ENCODE results near the gene PARD3B. TPM values are rescaled to one million over a fixed set of nuclear protein-coding genes. Genes with fewer than 3 reads are reported as not detected.

Gene PARD3B
- total and polyA plus RNA-seq, 2 experiments from 2014 or later = 3.5 to 4.4 TPM

DNA sequence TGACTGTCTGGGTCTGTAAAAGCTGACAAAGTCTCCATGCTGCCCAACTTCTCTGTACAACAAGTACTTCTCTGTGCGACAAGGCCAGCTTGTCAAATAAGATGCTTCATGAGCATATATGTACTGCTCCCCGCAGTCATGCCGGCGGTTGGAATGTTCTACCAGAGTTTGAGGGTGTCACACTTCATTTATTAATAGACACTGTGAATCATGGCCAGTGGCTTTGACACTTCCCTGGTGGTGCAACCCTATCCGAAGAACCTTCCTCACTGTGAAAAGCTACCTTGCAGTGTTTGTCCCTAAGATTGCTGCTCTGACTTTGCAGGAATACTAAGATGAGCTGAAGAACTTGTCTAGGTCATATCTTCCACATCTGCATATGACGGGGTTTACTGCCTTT lies 1016.2 kb downstream of the PARD3B start (continued):
- TF ChIP-seq, protein P1, sequence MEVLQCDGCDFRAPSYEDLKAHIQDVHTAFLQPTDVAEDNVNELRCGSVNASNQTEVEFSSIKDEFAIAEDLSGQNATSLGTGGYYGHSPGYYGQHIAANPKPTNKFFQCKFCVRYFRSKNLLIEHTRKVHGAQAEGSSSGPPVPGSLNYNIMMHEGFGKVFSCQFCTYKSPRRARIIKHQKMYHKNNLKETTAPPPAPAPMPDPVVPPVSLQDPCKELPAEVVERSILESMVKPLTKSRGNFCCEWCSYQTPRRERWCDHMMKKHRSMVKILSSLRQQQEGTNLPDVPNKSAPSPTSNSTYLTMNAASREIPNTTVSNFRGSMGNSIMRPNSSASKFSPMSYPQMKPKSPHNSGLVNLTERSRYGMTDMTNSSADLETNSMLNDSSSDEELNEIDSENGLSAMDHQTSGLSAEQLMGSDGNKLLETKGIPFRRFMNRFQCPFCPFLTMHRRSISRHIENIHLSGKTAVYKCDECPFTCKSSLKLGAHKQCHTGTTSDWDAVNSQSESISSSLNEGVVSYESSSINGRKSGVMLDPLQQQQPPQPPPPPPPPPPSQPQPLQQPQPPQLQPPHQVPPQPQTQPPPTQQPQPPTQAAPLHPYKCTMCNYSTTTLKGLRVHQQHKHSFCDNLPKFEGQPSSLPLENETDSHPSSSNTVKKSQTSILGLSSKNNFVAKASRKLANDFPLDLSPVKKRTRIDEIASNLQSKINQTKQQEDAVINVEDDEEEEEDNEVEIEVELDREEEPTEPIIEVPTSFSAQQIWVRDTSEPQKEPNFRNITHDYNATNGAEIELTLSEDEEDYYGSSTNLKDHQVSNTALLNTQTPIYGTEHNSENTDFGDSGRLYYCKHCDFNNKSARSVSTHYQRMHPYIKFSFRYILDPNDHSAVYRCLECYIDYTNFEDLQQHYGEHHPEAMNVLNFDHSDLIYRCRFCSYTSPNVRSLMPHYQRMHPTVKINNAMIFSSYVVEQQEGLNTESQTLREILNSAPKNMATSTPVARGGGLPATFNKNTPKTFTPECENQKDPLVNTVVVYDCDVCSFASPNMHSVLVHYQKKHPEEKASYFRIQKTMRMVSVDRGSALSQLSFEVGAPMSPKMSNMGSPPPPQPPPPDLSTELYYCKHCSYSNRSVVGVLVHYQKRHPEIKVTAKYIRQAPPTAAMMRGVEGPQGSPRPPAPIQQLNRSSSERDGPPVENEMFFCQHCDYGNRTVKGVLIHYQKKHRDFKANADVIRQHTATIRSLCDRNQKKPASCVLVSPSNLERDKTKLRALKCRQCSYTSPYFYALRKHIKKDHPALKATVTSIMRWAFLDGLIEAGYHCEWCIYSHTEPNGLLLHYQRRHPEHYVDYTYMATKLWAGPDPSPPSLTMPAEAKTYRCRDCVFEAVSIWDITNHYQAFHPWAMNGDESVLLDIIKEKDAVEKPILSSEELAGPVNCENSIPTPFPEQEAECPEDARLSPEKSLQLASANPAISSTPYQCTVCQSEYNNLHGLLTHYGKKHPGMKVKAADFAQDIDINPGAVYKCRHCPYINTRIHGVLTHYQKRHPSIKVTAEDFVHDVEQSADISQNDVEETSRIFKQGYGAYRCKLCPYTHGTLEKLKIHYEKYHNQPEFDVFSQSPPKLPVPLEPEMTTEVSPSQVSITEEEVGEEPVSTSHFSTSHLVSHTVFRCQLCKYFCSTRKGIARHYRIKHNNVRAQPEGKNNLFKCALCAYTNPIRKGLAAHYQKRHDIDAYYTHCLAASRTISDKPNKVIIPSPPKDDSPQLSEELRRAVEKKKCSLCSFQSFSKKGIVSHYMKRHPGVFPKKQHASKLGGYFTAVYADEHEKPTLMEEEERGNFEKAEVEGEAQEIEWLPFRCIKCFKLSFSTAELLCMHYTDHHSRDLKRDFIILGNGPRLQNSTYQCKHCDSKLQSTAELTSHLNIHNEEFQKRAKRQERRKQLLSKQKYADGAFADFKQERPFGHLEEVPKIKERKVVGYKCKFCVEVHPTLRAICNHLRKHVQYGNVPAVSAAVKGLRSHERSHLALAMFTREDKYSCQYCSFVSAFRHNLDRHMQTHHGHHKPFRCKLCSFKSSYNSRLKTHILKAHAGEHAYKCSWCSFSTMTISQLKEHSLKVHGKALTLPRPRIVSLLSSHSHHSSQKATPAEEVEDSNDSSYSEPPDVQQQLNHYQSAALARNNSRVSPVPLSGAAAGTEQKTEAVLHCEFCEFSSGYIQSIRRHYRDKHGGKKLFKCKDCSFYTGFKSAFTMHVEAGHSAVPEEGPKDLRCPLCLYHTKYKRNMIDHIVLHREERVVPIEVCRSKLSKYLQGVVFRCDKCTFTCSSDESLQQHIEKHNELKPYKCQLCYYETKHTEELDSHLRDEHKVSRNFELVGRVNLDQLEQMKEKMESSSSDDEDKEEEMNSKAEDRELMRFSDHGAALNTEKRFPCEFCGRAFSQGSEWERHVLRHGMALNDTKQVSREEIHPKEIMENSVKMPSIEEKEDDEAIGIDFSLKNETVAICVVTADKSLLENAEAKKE (CRISPR knock-in tag; IDR thresholded peaks at IDR 0.05) = no peak
- TF ChIP-seq, protein P2, sequence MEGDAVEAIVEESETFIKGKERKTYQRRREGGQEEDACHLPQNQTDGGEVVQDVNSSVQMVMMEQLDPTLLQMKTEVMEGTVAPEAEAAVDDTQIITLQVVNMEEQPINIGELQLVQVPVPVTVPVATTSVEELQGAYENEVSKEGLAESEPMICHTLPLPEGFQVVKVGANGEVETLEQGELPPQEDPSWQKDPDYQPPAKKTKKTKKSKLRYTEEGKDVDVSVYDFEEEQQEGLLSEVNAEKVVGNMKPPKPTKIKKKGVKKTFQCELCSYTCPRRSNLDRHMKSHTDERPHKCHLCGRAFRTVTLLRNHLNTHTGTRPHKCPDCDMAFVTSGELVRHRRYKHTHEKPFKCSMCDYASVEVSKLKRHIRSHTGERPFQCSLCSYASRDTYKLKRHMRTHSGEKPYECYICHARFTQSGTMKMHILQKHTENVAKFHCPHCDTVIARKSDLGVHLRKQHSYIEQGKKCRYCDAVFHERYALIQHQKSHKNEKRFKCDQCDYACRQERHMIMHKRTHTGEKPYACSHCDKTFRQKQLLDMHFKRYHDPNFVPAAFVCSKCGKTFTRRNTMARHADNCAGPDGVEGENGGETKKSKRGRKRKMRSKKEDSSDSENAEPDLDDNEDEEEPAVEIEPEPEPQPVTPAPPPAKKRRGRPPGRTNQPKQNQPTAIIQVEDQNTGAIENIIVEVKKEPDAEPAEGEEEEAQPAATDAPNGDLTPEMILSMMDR (conservative IDR thresholded peaks at IDR 0.05; ENCODE audit: low read depth in 2 of 2) = no peak
- TF ChIP-seq EZH2phosphoT487 (IDR thresholded peaks at IDR 0.05; ENCODE audit: unreplicated experiment) = no peak

DNA sequence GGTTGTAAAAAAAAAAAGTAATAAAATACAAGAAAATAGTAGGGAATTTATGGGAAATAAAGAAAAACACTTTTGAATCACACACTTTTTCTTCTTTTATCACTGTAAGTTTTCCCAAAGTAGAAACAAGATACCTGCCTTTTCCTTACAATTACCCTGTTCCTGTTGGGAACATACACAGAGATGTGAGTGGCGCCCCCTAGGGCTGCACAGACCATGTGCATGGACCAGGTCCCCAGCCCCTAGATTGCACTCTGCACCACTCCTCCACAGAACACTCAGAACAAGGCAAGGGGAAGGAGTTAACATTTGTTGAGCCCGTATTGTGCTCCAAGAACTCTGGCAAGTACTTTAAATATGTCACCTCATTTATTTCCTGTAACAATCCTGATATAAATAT lies 1018.4 kb downstream of the PARD3B start:
- H3K36me3 ChIP-seq (ENCODE audit: insufficient read depth) = no peaks in the 10 kb centered on the region
- peaks cover 4% of the 10 kb centered on the region; the same call in 1 of the 2 replicates for H3K9me2 ChIP-seq (ENCODE audit: insufficient read depth)
- no peaks in the 10 kb centered on the region for H3F3A ChIP-seq (replicated peaks; ENCODE audit: low read depth)
- Mint-ChIP-seq H3K4me3 (no peak overlapping the region), H3K36me3 (ENCODE audit: low read depth) (peaks cover under 1% of the 10 kb centered on the region; the same call in 1 of the 3 replicates), H3K27me3 (ENCODE audit: insufficient read depth, low read depth, poor library complexity) (no peaks in the 10 kb centered on the region), H3K27ac (0 out of 2 replicates have a peak overlapping the region, but pooled peaks have one; percentile 13), H3K9me3 (no peaks in the 10 kb centered on the region), H3K4me1 (peaks cover 7% of the 10 kb centered on the region)
- H3K27ac ChIP-seq (ENCODE audit: low read depth) = no peak overlapping the region
- DNase-seq (ENCODE audit: low spot score) (peak; percentile 87), ATAC-seq (peak; percentile 99)
- no peaks in the 10 kb centered on the region for H3K79me2 ChIP-seq (replicated peaks; ENCODE audit: insufficient read depth)
- no peak overlapping the region for H3K4me2 ChIP-seq
- H4K20me1 ChIP-seq (replicated peaks; ENCODE audit: insufficient read depth) = no peaks in the 10 kb centered on the region
- H3K27me3 ChIP-seq (ENCODE audit: insufficient read depth) = no peaks in the 10 kb centered on the region
- H3K4me3 ChIP-seq = no peak overlapping the region
- H3K4me1 ChIP-seq (ENCODE audit: insufficient read depth) = no peaks in the 10 kb centered on the region
- no peak for TF ChIP-seq CREB1 (CRISPR knock-in tag; IDR thresholded peaks at IDR 0.05; ENCODE audit: low read depth)
- TF ChIP-seq, protein P2 (conservative IDR thresholded peaks at IDR 0.05; ENCODE audit: low read depth in 2 of 2) = peak; percentile 90 to 96
- H2AFZ ChIP-seq = no peak overlapping the region
